ENCODE measurements around the gene PSMD2. TPM values are rescaled to one million over a fixed set of nuclear protein-coding genes. Genes with fewer than 3 reads are reported as not detected.

PSMD2 gene
- total and polyA plus RNA-seq, 2 of the 8 experiments (the other 6 are each of a cell fraction or from before 2014, with no cell fraction given), result 350 to 363 TPM

DNA sequence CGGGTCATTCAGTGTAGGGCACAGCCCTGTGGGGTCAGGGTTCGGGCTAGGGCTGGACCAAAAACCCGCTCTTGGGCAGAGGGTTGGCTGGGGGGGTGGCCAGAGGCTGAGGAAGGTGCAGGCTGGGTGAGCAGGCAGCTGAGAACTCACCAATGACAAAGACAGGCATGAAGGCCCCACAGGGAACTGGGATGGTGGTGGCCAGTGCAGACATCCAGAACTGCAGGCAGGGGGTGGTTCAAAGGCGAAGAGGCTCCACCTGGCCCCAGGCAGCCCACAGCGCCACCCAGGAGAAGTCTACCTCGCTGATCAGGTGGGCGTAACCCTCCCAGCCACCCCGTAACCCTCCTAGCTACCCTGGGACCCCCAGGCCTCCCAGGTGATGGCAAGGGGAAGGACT lies 55.7 kb downstream of the PSMD2 start (continued):
- TF ChIP-seq RNF2 (IDR thresholded peaks at IDR 0.05; ENCODE audit: borderline replicate concordance, low read depth, low read length, missing control alignments, poor library complexity, severe bottlenecking) (no peak), MAFK (IDR thresholded peaks at IDR 0.05; ENCODE audit: low read depth, low read length) (no peak), JUN (IDR thresholded peaks at IDR 0.05; ENCODE audit: low read depth, low read length) (no peak), NANOG (IDR thresholded peaks at IDR 0.05; ENCODE audit: insufficient read depth, low read depth, low read length, poor library complexity, severe bottlenecking) (no peak), YY1 (IDR thresholded peaks at IDR 0.05; ENCODE audit: low read depth, low read length) (no peak), NRF1 (IDR thresholded peaks at IDR 0.05; ENCODE audit: low read depth, low read length) (no peak), PHF8 (conservative IDR thresholded peaks at IDR 0.05; ENCODE audit: low read depth, low read length) (no peak)

Measured in H1 (cell line).